ENCODE data around the gene RPS23. TPM values are rescaled to one million over a fixed set of nuclear protein-coding genes. Genes with fewer than 3 reads are reported as not detected.

Gene RPS23
- total and polyA plus RNA-seq, 2 of the 8 experiments (the other 6 are each of a cell fraction or from before 2014, with no cell fraction given) = 2,559 to 4,867 TPM

GRCh38 chr5:82290005-82290404, 11.9 kb upstream of the RPS23 start:
- no peak for DNase-seq (ENCODE audit: low read depth in 1 of 2, low spot score in 2 of 2)
- no peaks in the 10 kb centered on the region for H4K20me1 ChIP-seq (replicated peaks in 1 of 2; ENCODE audit: control insufficient read depth in 1 of 2, insufficient read depth in 2 of 2, low read length in 2 of 2)
- H3K79me1 ChIP-seq (ENCODE audit: low read depth, low read length) = no peaks in the 10 kb centered on the region; the same call in 1 of the 2 replicates
- no peak overlapping the region for H2BK20ac ChIP-seq (ENCODE audit: low read length)
- no peaks in the 10 kb centered on the region for H3K9me3 ChIP-seq (ENCODE audit: insufficient read depth in 2 of 2, low read depth in 1 of 2, low read length in 1 of 2)
- no peak overlapping the region for H2BK5ac ChIP-seq (ENCODE audit: low read depth, low read length)
- no peak overlapping the region for H3K23ac ChIP-seq (ENCODE audit: insufficient read length)
- H4K91ac ChIP-seq (replicated peaks; ENCODE audit: insufficient read length, low read length) = no peak overlapping the region
- POLR2A ChIA-PET (ENCODE audit: partially characterized antibody) = interaction anchor here (7.6 kb wide), 1 partner anchor 11 kb away, joined by 120 read pairs; the partner anchor contains the start of gene RPS23
- no peak overlapping the region for H3K56ac ChIP-seq (replicated peaks; ENCODE audit: insufficient read length, low read depth, low read length)
- H2BK120ac ChIP-seq (replicated peaks; ENCODE audit: low read depth, low read length) = no peak overlapping the region
- H3K4ac ChIP-seq (replicated peaks; ENCODE audit: insufficient read length, low read depth, low read length) = no peak overlapping the region
- no peak overlapping the region for H3K14ac ChIP-seq (ENCODE audit: insufficient read length)
- no peak for FAIRE-seq
- no peaks in the 10 kb centered on the region for H3K79me2 ChIP-seq (ENCODE audit: control insufficient read depth in 1 of 2, insufficient read depth in 2 of 2, low read length in 2 of 2)
- no peak overlapping the region for H3K9ac ChIP-seq (replicated peaks in 1 of 4; ENCODE audit: extremely low read depth in 1 of 4, low read depth in 3 of 4, low read length in 3 of 4)
- H3K4me1 ChIP-seq (replicated peaks in 1 of 4; ENCODE audit: control insufficient read depth in 3 of 4, insufficient read depth in 4 of 4, low read length in 3 of 4) = peaks cover 8 to 16% (median 12%) of the 10 kb centered on the region in 4 experiments; a peak in 6 of 7 replicates
- H2BK15ac ChIP-seq (ENCODE audit: low read length) = no peak overlapping the region
- no peak overlapping the region for H3K27ac ChIP-seq (ENCODE audit: low read depth, low read length)
- H4K5ac ChIP-seq (ENCODE audit: insufficient read length, low read depth, low read length) = no peak overlapping the region
- H3K4me3 ChIP-seq (ENCODE audit: extremely low read depth in 1 of 4, insufficient read depth in 2 of 4, low read depth in 3 of 4, low read length in 4 of 4) = no peak overlapping the region
- H2BK12ac ChIP-seq (ENCODE audit: low read depth, low read length) = no peak overlapping the region
- H4K8ac ChIP-seq (ENCODE audit: extremely low read depth, insufficient read depth, low read length) = no peak overlapping the region
- CTCF ChIA-PET (ENCODE audit: partially characterized antibody) = interaction anchor here (2.3 kb wide), 1 partner anchor 32 kb away, joined by 11 read pairs; no protein-coding TSS in a partner anchor
- 94% methylated on average over 2 of the region's 2 CpGs; no CpG with 5 or more reads in 1 of the 2 experiments for WGBS, 2 experiments (ENCODE audit: extremely low coverage in 1 of 2, insufficient coverage in 1 of 2, insufficient read length in 1 of 2, insufficient replicate concordance in 2 of 2, low coverage in 1 of 2, low lambda C conversion rate in 2 of 2, missing lambda C conversion rate in 1 of 2)
- TF ChIP-seq EZH2 (IDR thresholded peaks at IDR 0.05; ENCODE audit: low read depth, low read length, severe bottlenecking) = no peak
- TF ChIP-seq RFX5 (IDR thresholded peaks at IDR 0.05; ENCODE audit: borderline replicate concordance, low read depth, low read length) = no peak
- TF ChIP-seq SP2 (IDR thresholded peaks at IDR 0.05; ENCODE audit: low read length) = no peak
- no peak for TF ChIP-seq SP1 (IDR thresholded peaks at IDR 0.05; ENCODE audit: low read depth, low read length)
- no peak for TF ChIP-seq SRF (IDR thresholded peaks at IDR 0.05; ENCODE audit: low read depth, low read length)
- no peaks in the 10 kb centered on the region for H3K36me3 ChIP-seq (ENCODE audit: control insufficient read depth in 2 of 4, insufficient read depth in 4 of 4, low read length in 3 of 4)
- peaks cover 0 to 1% (median 0%) of the 10 kb centered on the region in 4 experiments; a peak in 4 of 7 replicates for H3K27me3 ChIP-seq (replicated peaks in 1 of 4; ENCODE audit: control insufficient read depth in 3 of 4, extremely low read depth in 1 of 4, insufficient read depth in 3 of 4, low read length in 3 of 4)
- H3K4me2 ChIP-seq (ENCODE audit: insufficient read depth in 1 of 2, low read depth in 2 of 2, low read length in 2 of 2) = no peak overlapping the region
- no peak overlapping the region for H2AFZ ChIP-seq (ENCODE audit: low read length)
- H3K18ac ChIP-seq (ENCODE audit: extremely low read depth, low read length) = no peak overlapping the region
- 0 out of 2 replicates have a peak, but pooled peaks cover 2% of the 10 kb centered on the region for H3K23me2 ChIP-seq (ENCODE audit: low read depth, low read length)
- no peak overlapping the region for H2AK5ac ChIP-seq (ENCODE audit: low read depth, low read length)
